Stomach (tissue), 19 donors: ENCODE data around the gene ABCA7. TPM values are rescaled to one million over a fixed set of nuclear protein-coding genes. Genes with fewer than 3 reads are reported as not detected.
A peak's percentile ranks its signal among the peaks of the same experiment; 100 is the strongest.

ENCODE experiments used
- DNase-seq, 2 donors: peaks; one replicate each; pipeline versions ENCODE4 v3.0.0 to v3.0.0-alpha.2; 2013 to 2019
- H3K27ac ChIP-seq, 5 donors: fragments of 200-600 bp in 4 of 5; sonication (generic) in 4 of 5; one replicate each; pipeline ENCODE4 v1.5.1; 2013 to 2019; ENCODE audit warnings: mild to moderate bottlenecking in 1 of 5, moderate library complexity in 1 of 5
- H3K27me3 ChIP-seq, 3 donors: fragments of 200-600 bp; sonication (generic); one replicate each; pipeline ENCODE4 v1.5.1; 2017 to 2019; ENCODE audit warnings: mixed run types in 1 of 3
- H3K36me3 ChIP-seq, 4 donors: fragments of 200-600 bp; sonication (generic); 1 replicate in 3 of 4; 2 replicates in 1 of 4; pipeline ENCODE4 v1.5.1; 2016 to 2019
- H3K4me1 ChIP-seq, 4 donors: fragments of 200-600 bp; sonication (generic); one replicate each; pipeline ENCODE4 v1.5.1; 2016 to 2019
- H3K4me3 ChIP-seq, 4 donors: fragments of 200-600 bp; sonication (generic) in 3 of 4; one replicate each; pipeline ENCODE4 v1.5.1; 2016 to 2019; ENCODE audit warnings: mild to moderate bottlenecking in 1 of 4
- H3K9me3 ChIP-seq, 4 donors: fragments of 200-600 bp; sonication (generic); one replicate each; pipeline ENCODE4 v1.5.1; 2016 to 2019
- CTCF ChIP-seq, 7 experiments: fragments of 450-650 bp in 4 of 7; fragments of 200-600 bp in 3 of 7; sonication (generic) in 3 of 7; IDR thresholded peaks; one replicate each; pipeline ENCODE4 v1.5.1; 2016 to 2019; ENCODE audit warnings: antibody characterized with exemption in 7 of 7, control low read depth in 2 of 7, mild to moderate bottlenecking in 1 of 7
- EP300 ChIP-seq: sonication (generic); formaldehyde crosslinking; IDR thresholded peaks from one replicate; pipeline ENCODE4 v1.6.1; 2017; ENCODE audit warnings: antibody characterized with exemption
- POLR2A ChIP-seq, 4 donors: fragments of 450-650 bp; IDR thresholded peaks; one replicate each; pipeline ENCODE4 v1.6.1; 2016; ENCODE audit warnings: antibody characterized with exemption in 4 of 4, control low read depth in 2 of 4, mild to moderate bottlenecking in 1 of 4, moderate library complexity in 1 of 4
- POLR2AphosphoS5 ChIP-seq, 3 donors: sonication (generic); formaldehyde crosslinking; IDR thresholded peaks; one replicate each; pipeline ENCODE4 v1.6.1; 2016; ENCODE audit warnings: antibody characterized with exemption in 3 of 3
- WGBS, 5 donors: extraction: QIAGEN DNeasy Blood & Tissue Kit in 3 of 5; methylation state at CpG; one replicate each; pipeline versions ENCODE4 v1.1.5 to v1.1.7; 2013 to 2018; 5-methylcytosine and 5-hydroxymethylcytosine counted together
- intact Hi-C: fragments of 100-400 bp; cut with DNase I; formaldehyde crosslinking; loops from one replicate; pipeline ENCODE4 v1.15.1; 2023; ENCODE audit warnings: low total_unique reads
- long read RNA-seq, 10 donors: transcript quantifications; one replicate each; lab custom pipeline, GENCODE V29; 2026
- polyA plus RNA-seq, 3 donors: library from polyadenylated mRNA; stranded (reverse); fragments of 200-250 nt; gene quantifications; one replicate each; pipeline ENCODE4 v1.2.3, GENCODE V29; 2013
- total RNA-seq, 5 donors: library from RNA; depleted of rRNA; stranded (reverse); fragments of >200 nt; gene quantifications; one replicate each; pipeline versions ENCODE4 v1.1.0 to v1.2.3, GENCODE V29; 2014 to 2016
- donor health status: healthy with polysubstance abuse.
- donor health status: Bipolar disorder and iron deficiency.
- donor health status: healthy.

Gene ABCA7
- total RNA-seq (100 to 1,000 TPM in 1 of 5 donors, 10 to 100 TPM in 3, 1 to 10 TPM in 1; 5.1 to 144 (median 38.8) TPM), polyA plus RNA-seq (10 to 100 TPM; 14.2 to 31.6 (median 22.0) TPM)
- long read RNA-seq, donor 1: 0 reads
- long read RNA-seq, donor 2: 0 reads
- long read RNA-seq, donor 3: 0 reads
- long read RNA-seq, donor 4: 0 reads
- long read RNA-seq, donor 5: 0 reads
- long read RNA-seq, donor 6, partial matches to known transcripts: 5 of 6 reads
- long read RNA-seq, donor 6, other reads (novel, unspliced or antisense): 0 of 6 reads
- long read RNA-seq, donor 7: 0 reads
- long read RNA-seq, donor 8: 0 reads
- long read RNA-seq, donor 9: 0 reads
- long read RNA-seq, donor 10: 0 reads

GRCh38 chr19:1039646-1040475, at the start of gene ABCA7:
Gene ABCA7, plus strand, starts transcription at chr19:1040107. Its CDS starts 1,255 bp downstream, at chr19:1041362.
- Histone ChIP-seq H3K27ac (peak within 1 kb of the TSS; percentile 34 to 84 (median 74)), H3K4me1 (peaks cover 26 to 78% (median 45%) of the 10 kb centered on the region in 4 donors), H3K4me3 (peak within 1 kb of the TSS; percentile 53 to 72 (median 58)), H3K27me3 (peaks cover 0 to 18% (median 0%) of the 10 kb centered on the region in 3 donors), H3K36me3 (peaks cover 17 to 43% (median 30%) of the 10 kb centered on the region in 4 donors), H3K9me3 (no peaks in the 10 kb centered on the region)
- WGBS, 5 donors: 1 to 3% (median 2%) methylated on average over 33 to 56 of the region's 56 CpGs
- TF ChIP-seq EP300 (no peak), POLR2A (IDR thresholded peaks at IDR 0.05) (peak in 2 of 4 donors; percentile 40 to 61), POLR2AphosphoS5 (IDR thresholded peaks at IDR 0.05) (peak; percentile 80 to 96 (median 91))
- peak; percentile 99 to 100 for DNase-seq
- intact Hi-C loops: loop anchor here (10.0 kb wide), 1 partner anchor 55 kb away; the partner anchor contains the start of gene POLR2E

GRCh38 chr19:990119-990571, 49.8 kb upstream of the ABCA7 start:
- Histone ChIP-seq H3K9me3 (no peaks in the 10 kb centered on the region), H3K36me3 (peaks cover 49 to 88% (median 80%) of the 10 kb centered on the region in 4 donors)

GRCh38 chr19:990746-991145, 49.2 kb upstream of the ABCA7 start:
- peaks cover 0 to 14% (median 6%) of the 10 kb centered on the region in 3 donors for H3K27me3 ChIP-seq
- TF ChIP-seq POLR2AphosphoS5 (IDR thresholded peaks at IDR 0.05) (no peak), CTCF (IDR thresholded peaks at IDR 0.05) (no peak), POLR2A (IDR thresholded peaks at IDR 0.05) (no peak)
- DNase-seq: no peak
- intact Hi-C loops: no loop called here
- H3K36me3 ChIP-seq: peaks cover 48 to 86% (median 80%) of the 10 kb centered on the region in 4 donors
- H3K9me3 ChIP-seq: no peaks in the 10 kb centered on the region
- no peak overlapping the region for H3K27ac ChIP-seq
- peaks cover 0 to 23% (median 11%) of the 10 kb centered on the region in 4 donors for H3K4me1 ChIP-seq
- WGBS, 5 donors: 77 to 95% (median 91%) methylated on average over 8 to 23 of the region's 23 CpGs
- no peak overlapping the region for H3K4me3 ChIP-seq

More at GRCh38 chr19:990119-990571, 49.8 kb upstream of the ABCA7 start:
- WGBS, 5 donors: 77 to 91% (median 87%) methylated on average over 18 to 27 of the region's 27 CpGs
- Histone ChIP-seq H3K27me3 (peaks cover 0 to 8% (median 0%) of the 10 kb centered on the region in 3 donors), H3K4me1 (peaks cover 0 to 23% (median 10%) of the 10 kb centered on the region in 4 donors), H3K27ac (no peak overlapping the region), H3K4me3 (no peak overlapping the region)
- no peak for DNase-seq
- intact Hi-C loops: no loop called here
- TF ChIP-seq CTCF (IDR thresholded peaks at IDR 0.05): no peak
- TF ChIP-seq POLR2A (IDR thresholded peaks at IDR 0.05): no peak
- no peak for TF ChIP-seq EP300
- no peak for TF ChIP-seq POLR2AphosphoS5 (IDR thresholded peaks at IDR 0.05)

- 79 to 88% (median 84%) methylated on average over 5 to 45 of the region's 47 CpGs; no CpG with 5 or more reads in 1 of the 5 donors for WGBS, 5 donors
These were observed 48.6 kb upstream of the ABCA7 start for GRCh38 chr19:991174-991931.

More at GRCh38 chr19:991174-991931, 48.6 kb upstream of the ABCA7 start:
- intact Hi-C loops: no loop called here
- peaks cover 42 to 80% (median 74%) of the 10 kb centered on the region in 4 donors for H3K36me3 ChIP-seq
- no peak overlapping the region for H3K27ac ChIP-seq
- no peak overlapping the region for H3K4me3 ChIP-seq
- DNase-seq: no peak
- no peak for TF ChIP-seq CTCF (IDR thresholded peaks at IDR 0.05)
- TF ChIP-seq EP300: no peak
- TF ChIP-seq POLR2AphosphoS5 (IDR thresholded peaks at IDR 0.05): no peak
- H3K4me1 ChIP-seq: peaks cover 6 to 29% (median 16%) of the 10 kb centered on the region in 4 donors
- peaks cover 2 to 20% (median 12%) of the 10 kb centered on the region in 3 donors for H3K27me3 ChIP-seq
- H3K9me3 ChIP-seq: no peaks in the 10 kb centered on the region
